ENCODE data around the gene AMIGO2. TPM values are rescaled to one million over a fixed set of nuclear protein-coding genes. Genes with fewer than 3 reads are reported as not detected.

AMIGO2 gene
- total RNA-seq, 1 donor from 2014 or later: 25.2 TPM

DNA sequence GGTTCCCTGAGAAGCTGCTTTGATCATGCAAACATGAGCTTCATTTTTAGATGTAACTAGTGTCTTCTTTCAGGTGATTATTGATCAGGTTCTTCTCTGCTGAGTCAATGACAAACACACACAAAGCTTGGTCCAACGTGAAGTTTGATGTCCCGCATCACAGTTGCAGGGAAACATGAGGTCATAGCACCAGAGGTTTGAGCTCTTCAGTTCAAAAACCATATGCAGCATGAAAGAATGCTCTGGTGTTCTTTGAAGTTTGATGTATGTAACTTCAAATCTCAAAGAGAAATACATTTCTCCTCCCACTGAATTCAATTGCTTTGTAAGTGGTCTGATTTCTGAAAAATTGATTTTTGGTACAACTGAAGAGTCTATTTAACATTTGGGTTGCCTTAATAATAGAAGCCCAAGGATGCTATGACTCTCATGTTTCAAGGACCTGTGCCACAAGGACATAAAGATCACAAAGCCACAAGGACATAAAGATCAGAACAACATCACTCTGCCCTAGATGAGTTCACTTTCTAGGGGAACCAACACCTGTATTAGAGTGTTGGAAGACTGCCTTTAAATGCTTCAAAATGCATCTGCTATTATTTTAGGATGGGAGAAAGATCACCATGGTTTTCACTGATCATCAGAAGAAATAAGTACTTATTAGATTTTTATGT lies 31.1 kb upstream of the AMIGO2 start:
- TF ChIP-seq, protein P1, sequence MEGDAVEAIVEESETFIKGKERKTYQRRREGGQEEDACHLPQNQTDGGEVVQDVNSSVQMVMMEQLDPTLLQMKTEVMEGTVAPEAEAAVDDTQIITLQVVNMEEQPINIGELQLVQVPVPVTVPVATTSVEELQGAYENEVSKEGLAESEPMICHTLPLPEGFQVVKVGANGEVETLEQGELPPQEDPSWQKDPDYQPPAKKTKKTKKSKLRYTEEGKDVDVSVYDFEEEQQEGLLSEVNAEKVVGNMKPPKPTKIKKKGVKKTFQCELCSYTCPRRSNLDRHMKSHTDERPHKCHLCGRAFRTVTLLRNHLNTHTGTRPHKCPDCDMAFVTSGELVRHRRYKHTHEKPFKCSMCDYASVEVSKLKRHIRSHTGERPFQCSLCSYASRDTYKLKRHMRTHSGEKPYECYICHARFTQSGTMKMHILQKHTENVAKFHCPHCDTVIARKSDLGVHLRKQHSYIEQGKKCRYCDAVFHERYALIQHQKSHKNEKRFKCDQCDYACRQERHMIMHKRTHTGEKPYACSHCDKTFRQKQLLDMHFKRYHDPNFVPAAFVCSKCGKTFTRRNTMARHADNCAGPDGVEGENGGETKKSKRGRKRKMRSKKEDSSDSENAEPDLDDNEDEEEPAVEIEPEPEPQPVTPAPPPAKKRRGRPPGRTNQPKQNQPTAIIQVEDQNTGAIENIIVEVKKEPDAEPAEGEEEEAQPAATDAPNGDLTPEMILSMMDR (IDR thresholded peaks at IDR 0.05; ENCODE audit: insufficient read depth, low read depth, low read length): no peak
- no peak for TF ChIP-seq EZH2 (IDR thresholded peaks at IDR 0.05; ENCODE audit: insufficient read depth, low read length)
- no peaks in the 10 kb centered on the region for H3K27me3 ChIP-seq (ENCODE audit: insufficient read depth, low read length)
- H3K9me3 ChIP-seq (ENCODE audit: insufficient read depth, low read depth, low read length): no peaks in the 10 kb centered on the region
- H3K79me2 ChIP-seq (ENCODE audit: insufficient read depth, low read length): no peaks in the 10 kb centered on the region
- DNase-seq (ENCODE audit: low read depth) (no peak), FAIRE-seq (no peak)
- Mint-ChIP-seq H3K27ac (ENCODE audit: unreplicated experiment) (no peak overlapping the region), H3K36me3 (ENCODE audit: low read depth, unreplicated experiment) (peaks cover 6% of the 10 kb centered on the region), H3K9me3 (ENCODE audit: unreplicated experiment) (no peaks in the 10 kb centered on the region), H3K27me3 (ENCODE audit: low read depth, unreplicated experiment) (no peaks in the 10 kb centered on the region), H3K4me1 (ENCODE audit: low read depth, unreplicated experiment) (no peaks in the 10 kb centered on the region), H3K4me3 (ENCODE audit: unreplicated experiment) (no peak overlapping the region)
- H2AFZ ChIP-seq (ENCODE audit: low read depth, low read length): no peak overlapping the region
- peaks cover 4% of the 10 kb centered on the region for H3K36me3 ChIP-seq (ENCODE audit: insufficient read depth, low read length)
- H4K20me1 ChIP-seq (ENCODE audit: insufficient read depth, low read length): no peaks in the 10 kb centered on the region
- H3K4me2 ChIP-seq (ENCODE audit: low read length): no peak overlapping the region
- H3K4me1 ChIP-seq (ENCODE audit: insufficient read depth, low read length): no peaks in the 10 kb centered on the region
- H3K9ac ChIP-seq (ENCODE audit: low read length): no peak overlapping the region
- H3K27ac ChIP-seq (ENCODE audit: low read depth, low read length): no peak overlapping the region
- no peak overlapping the region for H3K4me3 ChIP-seq (ENCODE audit: insufficient read depth, low read depth, low read length)

DNA sequence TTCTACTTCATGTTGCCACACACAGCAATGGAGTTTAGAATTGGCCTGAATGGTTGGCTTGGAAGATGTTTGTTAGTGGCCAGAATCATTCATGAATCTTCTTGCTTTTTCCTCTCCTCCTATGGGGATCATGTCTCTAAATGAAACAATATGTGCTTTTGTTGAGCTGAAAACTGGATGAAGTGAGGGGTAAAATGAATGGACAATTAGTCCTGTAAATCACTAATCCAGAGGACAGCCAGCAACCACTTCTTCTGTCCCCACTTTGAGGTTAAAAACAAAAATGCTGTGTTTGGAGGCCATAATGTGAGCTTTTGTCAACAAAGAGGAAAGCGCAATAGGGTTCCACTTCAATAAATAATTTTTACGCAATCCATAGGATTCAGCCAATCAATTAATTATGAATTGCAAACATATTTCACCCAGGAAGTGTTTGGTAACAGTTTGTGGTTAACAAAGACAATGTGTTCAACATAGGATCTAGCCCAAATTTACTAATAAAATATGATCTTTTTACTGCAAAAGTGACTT lies 30.3 kb upstream of the AMIGO2 start:
- FAIRE-seq (no peak), DNase-seq (ENCODE audit: low read depth) (no peak)
- H3K4me1 Mint-ChIP-seq (ENCODE audit: low read depth, unreplicated experiment): no peaks in the 10 kb centered on the region
- Histone ChIP-seq H3K9ac (ENCODE audit: low read length) (no peak overlapping the region), H3K27me3 (ENCODE audit: insufficient read depth, low read length) (no peaks in the 10 kb centered on the region), H3K9me3 (ENCODE audit: insufficient read depth, low read depth, low read length) (no peaks in the 10 kb centered on the region), H4K20me1 (ENCODE audit: insufficient read depth, low read length) (no peaks in the 10 kb centered on the region), H3K4me3 (ENCODE audit: insufficient read depth, low read depth, low read length) (no peak overlapping the region), H3K4me1 (ENCODE audit: insufficient read depth, low read length) (no peaks in the 10 kb centered on the region), H3K27ac (ENCODE audit: low read depth, low read length) (no peak overlapping the region), H3K36me3 (ENCODE audit: insufficient read depth, low read length) (peaks cover 4% of the 10 kb centered on the region), H3K79me2 (ENCODE audit: insufficient read depth, low read length) (no peaks in the 10 kb centered on the region), H3K4me2 (ENCODE audit: low read length) (no peak overlapping the region), H2AFZ (ENCODE audit: low read depth, low read length) (no peak overlapping the region)
- H3K27ac Mint-ChIP-seq (ENCODE audit: unreplicated experiment): no peak overlapping the region
- no peak for TF ChIP-seq EZH2 (IDR thresholded peaks at IDR 0.05; ENCODE audit: insufficient read depth, low read length)
- TF ChIP-seq, protein P1 (IDR thresholded peaks at IDR 0.05; ENCODE audit: insufficient read depth, low read depth, low read length): no peak
- H3K4me3 Mint-ChIP-seq (ENCODE audit: unreplicated experiment): no peak overlapping the region
- H3K9me3 Mint-ChIP-seq (ENCODE audit: unreplicated experiment): no peaks in the 10 kb centered on the region
- H3K36me3 Mint-ChIP-seq (ENCODE audit: low read depth, unreplicated experiment): peaks cover 6% of the 10 kb centered on the region
- no peaks in the 10 kb centered on the region for H3K27me3 Mint-ChIP-seq (ENCODE audit: low read depth, unreplicated experiment)

DNA sequence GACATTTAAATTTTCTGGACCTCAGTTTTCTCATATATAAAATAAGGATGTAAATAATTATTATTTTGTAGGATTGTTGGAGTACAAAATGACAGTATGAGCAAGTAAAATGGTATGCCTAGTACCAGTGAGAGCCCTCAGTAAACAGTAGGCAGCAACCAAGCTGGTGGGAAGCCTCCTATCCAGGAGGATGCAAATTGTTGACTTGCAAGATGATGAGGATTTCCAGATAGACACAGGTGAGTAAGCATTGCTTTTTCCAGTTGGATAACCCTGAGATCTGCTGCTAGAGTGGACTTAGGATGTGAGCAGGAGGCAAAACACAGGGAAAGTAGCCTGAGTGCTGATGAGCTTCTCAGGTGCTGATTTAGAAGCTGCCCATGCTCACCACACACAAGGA lies 28.2 kb upstream of the AMIGO2 start:
- Mint-ChIP-seq H3K36me3 (ENCODE audit: low read depth, unreplicated experiment) (peaks cover 4% of the 10 kb centered on the region), H3K4me1 (ENCODE audit: low read depth, unreplicated experiment) (no peaks in the 10 kb centered on the region), H3K27me3 (ENCODE audit: low read depth, unreplicated experiment) (no peaks in the 10 kb centered on the region), H3K9me3 (ENCODE audit: unreplicated experiment) (no peaks in the 10 kb centered on the region), H3K4me3 (ENCODE audit: unreplicated experiment) (no peak overlapping the region), H3K27ac (ENCODE audit: unreplicated experiment) (no peak overlapping the region)
- Histone ChIP-seq H3K9me3 (ENCODE audit: insufficient read depth, low read depth, low read length) (no peaks in the 10 kb centered on the region), H3K4me2 (ENCODE audit: low read length) (no peak overlapping the region), H3K9ac (ENCODE audit: low read length) (no peak overlapping the region), H4K20me1 (ENCODE audit: insufficient read depth, low read length) (no peaks in the 10 kb centered on the region), H3K4me1 (ENCODE audit: insufficient read depth, low read length) (no peaks in the 10 kb centered on the region), H3K27ac (ENCODE audit: low read depth, low read length) (no peak overlapping the region), H3K36me3 (ENCODE audit: insufficient read depth, low read length) (peaks cover 4% of the 10 kb centered on the region), H3K27me3 (ENCODE audit: insufficient read depth, low read length) (no peaks in the 10 kb centered on the region), H3K79me2 (ENCODE audit: insufficient read depth, low read length) (no peaks in the 10 kb centered on the region), H2AFZ (ENCODE audit: low read depth, low read length) (no peak overlapping the region), H3K4me3 (ENCODE audit: insufficient read depth, low read depth, low read length) (no peak overlapping the region)
- no peak for DNase-seq (ENCODE audit: low read depth)
- FAIRE-seq: no peak
- TF ChIP-seq, protein P1 (IDR thresholded peaks at IDR 0.05; ENCODE audit: insufficient read depth, low read depth, low read length): no peak
- TF ChIP-seq EZH2 (IDR thresholded peaks at IDR 0.05; ENCODE audit: insufficient read depth, low read length): no peak
